Calu3 (cell line): ENCODE data around the gene TLE3. TPM values are rescaled to one million over a fixed set of nuclear protein-coding genes. Genes with fewer than 3 reads are reported as not detected.

Source experiments
- BruUV-seq: library from RNA; stranded (reverse); fragments of 400-500 nt; replicated peaks from 2 replicates; lab custom pipeline; 2021; lab: Mats Ljungman, UMichigan
- CTCF ChIA-PET: fragments of 300-600 bp; sonication (Branson Sonifier 250); formaldehyde crosslinking; loops from one replicate; lab custom pipeline; 2022; ENCODE audit warnings: antibody characterized with exemption; lab: Charles Lee
- DNase-seq: peaks from one replicate; pipeline ENCODE4 v3.0.0; 2022
- H3K27ac Mint-ChIP-seq: one replicate; pipeline ENCODE4 v1.8.0; 2022; ENCODE audit warnings: mixed read lengths; ENCODE audit not compliant: unreplicated experiment
- H3K27me3 Mint-ChIP-seq: one replicate; pipeline ENCODE4 v1.8.0; 2022; ENCODE audit warnings: mixed read lengths; ENCODE audit not compliant: unreplicated experiment
- H3K36me3 Mint-ChIP-seq: one replicate; pipeline ENCODE4 v1.8.0; 2022; ENCODE audit warnings: mild to moderate bottlenecking, moderate library complexity, mixed read lengths; ENCODE audit not compliant: insufficient read depth, unreplicated experiment
- H3K4me1 Mint-ChIP-seq: one replicate; pipeline ENCODE4 v1.8.0; 2022; ENCODE audit warnings: mild to moderate bottlenecking, low read depth, mixed read lengths; ENCODE audit not compliant: unreplicated experiment
- H3K4me3 Mint-ChIP-seq: one replicate; pipeline ENCODE4 v1.8.0; 2022; ENCODE audit warnings: mild to moderate bottlenecking, low read depth, moderate library complexity, mixed read lengths; ENCODE audit not compliant: unreplicated experiment
- H3K9me3 Mint-ChIP-seq: one replicate; pipeline ENCODE4 v1.8.0; 2022; ENCODE audit warnings: low read depth, mixed read lengths; ENCODE audit not compliant: unreplicated experiment
- intact Hi-C: fragments of 100-400 bp; cut with micrococcal nuclease; formaldehyde crosslinking; loops from one replicate; pipeline ENCODE4 v1.10.0; 2022; ENCODE audit not compliant: unreplicated experiment
- total RNA-seq: library from RNA; stranded (reverse); gene quantifications from 2 replicates; pipeline ENCODE4 v1.2.3, GENCODE V29; 2022
- TF ChIP-seq, protein P1 (sequence below): fragments of 200-600 bp; IDR thresholded peaks from one replicate; pipeline ENCODE4 v1.8.0; 2022; ENCODE audit warnings: antibody characterized with exemption; ENCODE audit not compliant: unreplicated experiment

The TLE3 gene
- total RNA-seq, 1 experiment from 2014 or later, result 54.8 TPM

DNA sequence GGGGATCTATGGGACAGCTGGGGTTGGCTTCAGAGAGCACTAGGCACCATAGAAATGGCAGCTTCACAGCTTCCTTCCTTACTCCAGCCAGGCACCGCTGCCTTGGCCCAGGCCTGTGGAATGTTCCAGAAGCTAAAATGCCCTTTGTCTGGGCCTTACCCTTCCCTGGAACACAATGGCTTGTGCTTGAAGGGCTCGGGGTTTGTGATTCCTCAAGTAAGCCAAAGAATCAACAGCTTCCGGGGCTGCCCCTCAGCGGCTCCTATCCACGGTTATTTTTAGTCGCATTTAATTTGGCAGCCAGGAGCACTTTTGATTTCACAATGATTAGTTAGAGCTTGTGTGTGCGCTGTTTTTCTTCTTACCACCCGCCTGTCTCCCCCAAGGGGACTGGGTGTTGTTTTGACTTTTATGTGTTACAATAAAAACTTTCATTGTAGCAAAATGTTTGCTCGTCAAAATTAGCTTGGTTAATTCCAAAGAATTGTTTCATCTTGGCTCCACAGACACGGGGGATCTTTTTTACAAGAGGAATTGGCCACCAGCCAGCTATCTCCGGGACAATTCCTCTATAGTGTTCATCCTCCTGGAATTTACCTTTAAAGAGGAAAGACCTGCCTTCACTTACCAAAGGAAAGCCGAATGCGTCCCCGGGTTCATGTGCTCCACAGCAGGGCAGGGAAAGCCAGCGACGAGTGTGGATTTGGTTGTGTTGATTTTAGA is 73.8 kb downstream of the TLE3 start:
- DNase-seq, result no peak
- CTCF ChIA-PET, result interaction anchor here (0.6 to 2.8 kb wide), 2 partner anchors 8 to 12 kb away, joined by 3 to 10 read pairs; no protein-coding TSS in a partner anchor
- no peak overlapping the region for H3K27ac Mint-ChIP-seq
- no peak overlapping the region for H3K4me3 Mint-ChIP-seq
- no TSS peak for BruUV-seq
- no peaks in the 10 kb centered on the region for H3K9me3 Mint-ChIP-seq
- H3K27me3 Mint-ChIP-seq, result peaks cover 98% of the 10 kb centered on the region
- TF ChIP-seq, protein P1, sequence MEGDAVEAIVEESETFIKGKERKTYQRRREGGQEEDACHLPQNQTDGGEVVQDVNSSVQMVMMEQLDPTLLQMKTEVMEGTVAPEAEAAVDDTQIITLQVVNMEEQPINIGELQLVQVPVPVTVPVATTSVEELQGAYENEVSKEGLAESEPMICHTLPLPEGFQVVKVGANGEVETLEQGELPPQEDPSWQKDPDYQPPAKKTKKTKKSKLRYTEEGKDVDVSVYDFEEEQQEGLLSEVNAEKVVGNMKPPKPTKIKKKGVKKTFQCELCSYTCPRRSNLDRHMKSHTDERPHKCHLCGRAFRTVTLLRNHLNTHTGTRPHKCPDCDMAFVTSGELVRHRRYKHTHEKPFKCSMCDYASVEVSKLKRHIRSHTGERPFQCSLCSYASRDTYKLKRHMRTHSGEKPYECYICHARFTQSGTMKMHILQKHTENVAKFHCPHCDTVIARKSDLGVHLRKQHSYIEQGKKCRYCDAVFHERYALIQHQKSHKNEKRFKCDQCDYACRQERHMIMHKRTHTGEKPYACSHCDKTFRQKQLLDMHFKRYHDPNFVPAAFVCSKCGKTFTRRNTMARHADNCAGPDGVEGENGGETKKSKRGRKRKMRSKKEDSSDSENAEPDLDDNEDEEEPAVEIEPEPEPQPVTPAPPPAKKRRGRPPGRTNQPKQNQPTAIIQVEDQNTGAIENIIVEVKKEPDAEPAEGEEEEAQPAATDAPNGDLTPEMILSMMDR, result no peak
- intact Hi-C loops, result no loop called here
- no peaks in the 10 kb centered on the region for H3K4me1 Mint-ChIP-seq
- H3K36me3 Mint-ChIP-seq, result no peaks in the 10 kb centered on the region

DNA sequence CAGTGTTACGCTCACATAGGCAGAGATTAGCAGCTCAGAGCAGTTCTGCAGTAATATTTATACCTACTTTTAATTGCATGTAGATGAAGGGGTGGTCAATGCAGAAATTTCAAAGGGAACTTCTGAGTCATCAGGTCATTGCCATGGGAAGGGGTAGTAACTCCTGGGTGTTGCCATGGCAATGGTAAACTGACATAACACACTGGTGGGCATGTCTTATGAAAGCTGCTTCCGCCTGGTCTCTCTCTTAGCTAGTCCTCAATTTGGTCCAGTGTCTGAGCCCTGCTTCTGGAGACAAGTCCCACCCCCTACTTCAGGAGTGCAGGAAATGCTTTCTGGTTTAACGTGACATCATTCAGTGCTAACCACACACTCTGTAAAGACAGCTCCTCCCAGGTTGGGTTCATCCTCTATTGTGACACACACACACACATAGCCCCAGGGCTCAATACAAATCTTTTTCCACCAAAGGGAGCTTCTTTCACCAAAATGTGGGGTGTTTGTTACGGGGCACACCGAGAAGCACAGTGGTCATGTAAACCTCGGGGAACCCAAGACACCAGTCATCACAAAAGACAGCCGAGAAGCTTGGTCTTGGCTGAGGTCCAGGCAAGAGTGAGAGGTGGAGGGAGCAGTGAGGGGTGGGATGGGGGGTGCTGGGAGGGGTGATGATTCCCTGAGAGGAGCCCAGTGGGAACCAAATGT is 74.5 kb downstream of the TLE3 start:
- Mint-ChIP-seq H3K36me3 (no peaks in the 10 kb centered on the region), H3K9me3 (no peaks in the 10 kb centered on the region), H3K4me3 (no peak overlapping the region), H3K27me3 (peaks cover 98% of the 10 kb centered on the region), H3K4me1 (no peaks in the 10 kb centered on the region), H3K27ac (no peak overlapping the region)
- DNase-seq, result no peak
- intact Hi-C loops, result no loop called here
- BruUV-seq, result no TSS peak
- TF ChIP-seq, protein P1, result no peak
- CTCF ChIA-PET, result interaction anchor here (0.6 to 2.8 kb wide), 2 partner anchors 9 to 13 kb away, joined by 3 to 10 read pairs; no protein-coding TSS in a partner anchor

DNA sequence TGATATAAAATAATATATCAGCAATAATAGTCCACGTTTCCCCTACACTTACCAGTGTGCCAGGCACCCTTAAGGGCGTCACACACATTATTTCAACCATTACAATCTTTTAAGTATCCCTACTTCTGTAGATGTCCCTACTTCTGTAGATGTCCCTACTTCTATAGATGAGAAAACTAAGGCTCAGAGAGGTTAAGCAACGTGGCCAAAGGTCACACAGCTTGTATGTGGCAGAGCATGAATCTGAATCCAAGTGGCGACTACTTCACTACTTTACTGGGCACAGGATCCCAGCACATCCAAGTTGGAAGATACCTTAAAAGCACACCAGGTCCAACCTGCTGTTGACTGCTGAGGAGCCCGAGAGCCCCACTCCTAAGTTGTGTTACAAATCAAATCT is 77.5 kb downstream of the TLE3 start:
- H3K27me3 Mint-ChIP-seq, result peaks cover 100% of the 10 kb centered on the region
- intact Hi-C loops, result no loop called here

More for the DNA sequence above, 77.5 kb downstream of the TLE3 start:
- TF ChIP-seq, protein P1, result no peak
- Mint-ChIP-seq H3K4me1 (no peaks in the 10 kb centered on the region), H3K9me3 (no peaks in the 10 kb centered on the region), H3K36me3 (no peaks in the 10 kb centered on the region), H3K27ac (no peak overlapping the region), H3K4me3 (no peak overlapping the region)
- CTCF ChIA-PET, result no interaction called here
- no TSS peak for BruUV-seq
- no peak for DNase-seq
